GM18517 (cell line): ENCODE measurements around the gene IL20RA.
A peak's percentile ranks its signal among the peaks of the same experiment; 100 is the strongest.
"Not testable (repeated sequence)": the region's sequence is repeated elsewhere in the genome, so short reads cannot be mapped to it uniquely, and the experiment has no call there.

Source experiments
- ATAC-seq: cut with Tn5 transposase; IDR thresholded peaks from one replicate; pipeline ENCODE4 v1.9.1; 2021; ENCODE audit warnings: mild to moderate bottlenecking, moderate library complexity; ENCODE audit not compliant: unreplicated experiment

Gene IL20RA

GRCh38 chr6:136977075-136977474 lies 67.7 kb downstream of the IL20RA start:
- ATAC-seq = no peak

GRCh38 chr6:136975089-136975715 lies 69.6 kb downstream of the IL20RA start:
- no peak for ATAC-seq

- ATAC-seq = not testable (repeated sequence)
Observed at GRCh38 chr6:136973781-136974180, 71.0 kb downstream of the IL20RA start.

- ATAC-seq = no peak
Observed at GRCh38 chr6:136971609-136972008, 73.2 kb downstream of the IL20RA start.

GRCh38 chr6:136969930-136970329 lies 74.8 kb downstream of the IL20RA start:
- ATAC-seq = no peak

- no peak for ATAC-seq
Observed at GRCh38 chr6:136969433-136969832, 75.3 kb downstream of the IL20RA start.

GRCh38 chr6:136968837-136969236 lies 75.9 kb downstream of the IL20RA start:
- no peak for ATAC-seq

- peak; percentile 80 for ATAC-seq
Observed at GRCh38 chr6:136967876-136968752, 76.7 kb downstream of the IL20RA start.

- no peak for ATAC-seq
Observed at GRCh38 chr6:136964398-136964797, 80.4 kb downstream of the IL20RA start.

- no peak for ATAC-seq
Observed at GRCh38 chr6:136963259-136963658, 81.5 kb downstream of the IL20RA start.

- ATAC-seq = no peak
Observed at GRCh38 chr6:136962661-136963060, 82.1 kb downstream of the IL20RA start.

GRCh38 chr6:136961848-136962247 lies 82.9 kb downstream of the IL20RA start:
- ATAC-seq = no peak

GRCh38 chr6:136960781-136961180 lies 84.0 kb downstream of the IL20RA start:
- ATAC-seq = no peak

- not testable (repeated sequence) for ATAC-seq
Observed at GRCh38 chr6:136959935-136960334, 84.8 kb downstream of the IL20RA start.

- no peak for ATAC-seq
Observed at GRCh38 chr6:136959471-136959891, 85.3 kb downstream of the IL20RA start.

GRCh38 chr6:136958168-136958567 lies 86.6 kb downstream of the IL20RA start:
- ATAC-seq = no peak

- ATAC-seq = no peak
Observed at GRCh38 chr6:136956590-136957544, 87.9 kb downstream of the IL20RA start.

GRCh38 chr6:136955123-136955522 lies 89.6 kb downstream of the IL20RA start:
- no peak for ATAC-seq

- no peak for ATAC-seq
Observed at GRCh38 chr6:136952714-136953260, 92.0 kb downstream of the IL20RA start.

GRCh38 chr6:136950436-136951126 lies 94.2 kb downstream of the IL20RA start:
- no peak for ATAC-seq
